Measurements from ENCODE around the gene IL17C.

The IL17C gene

GRCh38 chr16:88647178-88648070 is 9.1 kb downstream of the IL17C start:
- DNase-seq: no peak

GRCh38 chr16:88649195-88649923 is 11.0 kb downstream of the IL17C start:
- no peak for DNase-seq

- DNase-seq: peak; percentile 58
These were observed 11.8 kb downstream of the IL17C start for GRCh38 chr16:88649924-88650748.

GRCh38 chr16:88650749-88651275 is 12.4 kb downstream of the IL17C start, which contains the start of gene CYBA:
CYBA (minus strand) TSS chr16:88651053; CDS start chr16:88651013, 40 bp downstream.
- peak; percentile 92 for DNase-seq

GRCh38 chr16:88651276-88651988 is 13.1 kb downstream of the IL17C start:
- peak; percentile 91 for DNase-seq

DNA sequence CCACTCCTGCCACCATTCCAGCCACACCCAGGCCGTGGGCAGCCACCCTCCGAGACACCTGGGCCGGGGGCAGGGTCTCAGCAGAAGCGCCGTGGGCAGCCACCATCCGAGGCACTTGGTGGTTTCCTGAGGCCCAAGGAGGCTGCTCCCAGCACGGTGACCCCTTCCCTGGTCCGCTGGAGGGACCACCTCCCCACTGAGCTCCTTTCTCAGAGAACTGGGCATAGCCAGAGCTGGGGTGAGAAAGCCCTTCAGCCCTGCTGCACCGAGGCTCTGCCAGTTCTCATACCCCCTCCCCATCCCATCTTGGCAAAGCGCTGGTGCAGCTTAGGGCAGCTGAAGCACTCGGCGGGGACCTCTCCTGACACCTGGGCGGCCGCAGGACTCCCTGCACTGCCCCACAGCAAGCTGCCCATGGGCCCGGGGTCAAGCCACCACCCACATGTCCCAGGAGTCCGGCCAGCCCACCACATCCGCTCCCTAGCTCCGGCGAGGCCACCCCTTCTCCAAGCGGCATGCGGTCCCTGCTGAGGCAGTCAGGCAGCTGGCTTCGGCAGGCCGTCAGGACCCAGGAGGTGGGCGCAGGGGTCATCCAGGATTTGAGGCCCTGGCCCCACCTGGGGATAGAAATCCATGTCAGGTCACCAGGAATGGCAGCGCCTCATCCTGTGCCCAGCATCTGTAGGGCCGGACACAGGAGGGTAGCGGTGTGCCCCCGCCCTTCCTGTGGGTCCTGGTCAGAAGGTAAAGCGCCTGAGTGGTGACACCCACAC is 13.8 kb downstream of the IL17C start:
- DNase-seq: no peak

DNA sequence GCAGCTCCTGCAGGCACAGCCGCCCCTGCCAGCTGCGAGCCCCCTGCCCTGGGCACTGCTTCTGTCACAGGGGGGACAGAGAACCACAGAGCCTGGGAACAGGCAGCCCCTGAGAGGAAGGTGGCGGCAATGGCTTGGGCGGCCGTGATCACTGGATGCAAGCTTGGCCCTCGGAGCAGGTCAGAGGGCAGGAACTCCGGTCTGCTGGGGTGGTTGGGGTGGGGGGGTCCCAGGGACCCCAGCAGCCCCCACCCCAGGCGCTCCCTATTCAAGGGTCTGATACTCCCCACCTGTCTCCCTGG is 14.3 kb downstream of the IL17C start:
- no peak for DNase-seq

DNA sequence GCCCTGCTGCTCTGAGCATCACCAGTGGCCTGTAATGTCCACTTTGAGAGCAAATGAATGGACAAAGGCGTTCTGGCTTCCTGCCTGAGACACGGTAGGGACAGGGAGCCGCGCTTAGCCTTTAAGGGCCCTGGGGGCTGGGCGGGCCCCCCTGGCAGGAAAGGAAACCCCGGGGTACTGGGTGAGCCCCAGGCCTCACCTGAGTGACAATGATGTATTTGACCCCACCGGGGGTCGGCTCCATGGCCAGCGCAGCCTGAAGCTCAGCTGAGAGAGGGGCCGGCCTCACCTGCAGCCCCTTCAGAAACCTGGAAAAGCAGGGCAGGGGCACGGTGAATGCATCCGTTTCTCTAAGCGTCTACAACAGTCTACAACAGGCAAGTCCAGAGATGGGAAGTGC is 14.7 kb downstream of the IL17C start:
- no peak for DNase-seq

DNA sequence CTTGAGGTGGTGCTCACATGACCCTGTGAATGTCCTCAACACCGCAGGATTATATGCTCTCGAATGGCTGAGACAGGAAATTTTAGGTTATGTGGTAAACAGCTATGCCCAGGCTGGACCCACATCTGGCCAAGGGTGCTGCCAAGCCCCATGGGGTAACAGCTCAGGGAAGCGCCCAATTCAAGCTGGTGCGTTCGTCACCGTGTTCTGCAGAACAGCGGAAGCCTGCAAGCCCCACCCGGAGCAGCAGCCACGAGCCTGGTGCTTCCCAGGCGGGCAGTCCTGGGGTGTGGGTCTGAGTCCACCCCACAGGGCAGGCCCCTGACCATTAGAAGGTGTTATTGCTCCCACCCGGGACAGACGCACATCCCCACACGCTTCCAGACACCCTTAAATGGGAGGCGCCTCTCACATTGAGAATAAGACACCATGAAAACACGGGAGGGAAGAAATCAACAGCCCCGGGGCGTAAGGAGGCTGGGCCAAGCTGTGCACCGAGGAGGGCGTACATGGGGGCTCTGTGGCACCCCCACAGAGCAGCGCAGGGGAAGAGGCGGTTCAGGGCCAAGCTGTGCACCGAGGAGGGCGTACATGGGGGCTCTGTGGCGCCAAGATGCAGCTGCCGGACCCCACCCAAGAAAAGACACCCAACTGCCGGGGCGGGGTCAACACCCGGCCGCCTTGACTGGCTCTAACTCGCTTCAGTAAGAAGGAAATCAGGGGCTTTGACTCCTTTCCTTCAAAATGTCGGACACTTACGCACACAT is 15.4 kb downstream of the IL17C start:
- no peak for DNase-seq

DNA sequence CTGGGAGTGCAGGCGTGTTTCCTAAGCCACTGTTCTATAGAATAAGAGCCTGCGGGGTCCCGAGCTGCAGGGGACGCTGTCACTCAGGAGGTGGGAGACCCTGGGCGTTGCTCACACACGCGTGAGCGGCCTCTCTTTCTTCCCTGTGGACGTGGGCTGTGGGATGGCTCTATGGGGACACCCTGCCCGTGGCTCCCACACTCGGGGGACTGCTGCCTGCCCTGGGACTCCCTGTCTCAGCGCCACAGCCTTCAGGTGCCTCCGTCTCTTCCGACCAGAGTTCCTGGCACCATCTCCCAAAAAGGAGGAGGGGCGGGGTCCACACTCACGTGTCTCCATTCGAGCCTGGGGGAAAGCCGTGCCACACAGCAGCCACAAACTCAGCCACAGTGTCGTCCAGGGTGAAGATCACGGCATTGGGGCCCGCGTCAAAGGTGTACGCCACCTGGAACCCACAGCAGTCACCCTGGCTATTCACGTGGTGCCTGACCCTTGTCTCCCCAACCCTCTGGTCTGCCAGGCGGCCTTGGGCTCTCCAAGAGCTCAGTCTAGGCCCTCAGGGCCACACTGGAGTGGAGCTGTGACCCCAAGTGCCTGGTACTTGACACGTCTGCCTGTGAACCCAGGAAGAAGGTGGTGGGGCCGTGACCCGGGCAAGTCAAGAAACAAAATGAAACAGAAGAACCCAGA is 16.1 kb downstream of the IL17C start:
- no peak for DNase-seq

DNA sequence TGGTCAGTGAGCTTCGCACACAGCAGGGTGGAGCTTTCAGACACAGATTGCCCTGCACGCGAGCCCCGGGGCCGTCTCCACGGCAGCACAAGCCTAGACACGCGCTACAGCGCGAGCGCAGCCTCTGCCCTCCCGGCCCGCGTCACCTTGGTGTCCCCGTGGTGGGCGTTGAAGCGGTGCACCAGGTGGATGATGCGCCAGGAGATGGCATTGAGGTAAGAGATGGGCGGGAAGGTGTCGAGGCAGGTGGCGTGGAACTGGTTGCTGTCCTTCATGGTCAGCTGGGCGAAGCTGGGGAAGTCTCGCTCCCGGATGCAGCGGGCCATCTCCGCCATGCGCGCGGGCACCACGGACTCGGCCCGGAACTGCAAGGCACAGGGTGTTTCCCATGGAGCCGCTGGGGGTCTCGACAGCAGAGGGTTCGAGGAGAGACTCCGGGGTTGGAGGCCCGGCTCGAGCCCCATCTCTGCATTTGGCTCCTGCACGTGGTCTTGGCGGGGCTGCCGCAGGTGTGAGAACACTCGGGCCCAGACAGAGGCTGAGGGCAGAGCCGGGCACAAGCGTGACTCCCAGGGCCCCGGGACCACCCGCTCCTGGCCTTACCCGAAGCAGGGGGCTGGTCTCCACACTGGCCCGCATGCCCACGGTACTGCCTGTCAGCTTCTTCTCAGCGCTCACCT is 16.8 kb downstream of the IL17C start:
- no peak for DNase-seq

DNA sequence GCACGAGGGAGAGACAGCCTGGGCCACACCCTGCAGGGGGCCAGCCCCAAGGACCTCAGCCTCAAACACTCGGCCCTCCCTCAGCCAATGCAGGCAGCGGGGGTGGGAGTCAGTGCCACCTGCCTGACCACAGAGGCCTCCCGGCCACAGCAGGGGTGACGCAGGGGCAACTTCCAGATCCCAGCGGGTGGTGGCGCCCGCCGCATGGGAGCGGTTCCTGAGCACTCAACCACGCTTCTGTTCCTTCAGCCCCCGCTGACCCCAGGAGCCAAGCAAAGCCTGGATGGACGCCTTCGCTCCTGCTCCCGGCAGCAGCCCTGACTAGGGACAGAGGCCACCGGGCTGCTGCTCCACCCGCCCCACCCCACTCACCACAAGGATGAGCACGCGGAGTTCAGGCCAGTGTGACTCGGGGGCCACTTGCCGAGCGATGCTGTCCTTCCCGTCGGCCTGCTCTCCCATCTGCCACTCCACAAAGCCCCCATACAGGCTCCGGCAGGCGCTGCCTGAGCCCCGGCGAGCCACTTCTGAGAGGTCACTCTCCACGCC is 17.4 kb downstream of the IL17C start:
- no peak for DNase-seq

DNA sequence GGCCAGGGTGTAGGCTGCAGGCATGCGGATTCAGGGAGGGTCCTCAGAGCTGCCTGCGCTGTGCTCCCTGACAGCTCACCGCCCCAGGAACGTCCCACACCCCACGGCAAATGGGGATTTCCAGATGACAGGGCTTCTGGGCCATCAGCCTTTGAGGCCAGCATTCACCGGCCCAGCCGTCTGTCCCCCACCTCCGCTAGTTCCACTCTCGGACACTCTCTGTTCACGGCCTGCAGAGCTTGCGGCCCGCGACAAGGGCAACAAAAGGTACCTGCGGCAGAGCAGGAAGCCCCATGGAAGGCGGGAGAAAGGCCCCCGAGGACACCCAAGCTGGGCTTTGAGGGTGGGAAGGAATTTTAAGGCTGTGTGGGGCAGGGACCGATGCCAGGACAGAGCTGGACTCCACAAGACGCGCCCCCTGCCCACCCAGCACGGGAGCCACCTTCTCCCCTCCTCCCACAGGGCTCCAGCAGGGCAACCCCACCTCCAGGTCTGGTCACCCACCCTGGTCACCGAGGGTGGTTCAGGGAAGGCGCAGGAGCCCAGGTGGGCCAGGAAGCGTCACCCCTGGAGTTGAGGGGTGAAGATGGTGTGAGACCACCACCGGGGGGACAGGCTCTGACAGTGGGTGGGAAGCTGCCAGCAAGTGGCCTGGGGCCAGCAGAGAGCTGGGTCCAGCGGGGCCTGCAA is 18.1 kb downstream of the IL17C start:
- no peak for DNase-seq

GRCh38 chr16:88657371-88657770 is 19.0 kb downstream of the IL17C start:
- no peak for DNase-seq

DNA sequence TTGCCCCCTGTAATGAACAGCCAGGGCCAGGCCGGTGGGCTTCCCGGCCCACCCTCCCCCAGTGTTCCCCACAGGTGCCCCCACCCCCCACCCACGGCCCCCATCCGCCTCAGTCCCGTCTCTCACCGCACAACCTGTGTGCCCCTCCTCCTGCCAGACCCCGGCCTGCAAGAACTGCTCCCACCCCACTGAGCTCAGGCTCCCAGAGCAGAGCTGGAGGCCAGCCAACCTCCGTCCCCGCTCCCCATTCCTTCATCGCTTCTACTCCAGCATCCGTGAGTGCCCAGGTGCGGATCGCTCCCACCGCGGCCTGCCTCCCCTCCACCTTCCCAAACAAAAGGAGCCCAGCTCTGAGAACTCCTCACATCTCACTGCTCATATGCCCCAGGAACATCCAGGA is 20.3 kb downstream of the IL17C start:
- DNase-seq: no peak

DNA sequence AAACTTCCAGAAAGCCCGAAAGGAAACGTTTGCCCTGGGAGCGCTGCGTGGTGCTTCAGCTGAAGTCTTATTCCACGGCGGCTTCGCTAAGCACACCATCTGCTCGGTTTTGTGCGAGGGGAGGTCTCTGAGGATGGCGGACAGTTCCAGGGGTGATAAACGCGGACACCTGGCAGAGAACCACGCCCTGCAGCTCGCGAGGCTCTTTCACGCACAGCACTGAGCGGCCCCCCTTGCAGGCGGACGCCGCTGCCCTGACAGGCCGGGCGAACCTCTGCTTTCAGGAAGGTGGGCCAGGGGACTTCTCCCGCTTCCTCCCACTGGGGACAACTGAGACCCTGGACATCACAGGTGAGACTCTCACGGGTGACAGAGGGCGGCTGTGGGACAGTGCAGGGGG is 20.8 kb downstream of the IL17C start:
- no peak for DNase-seq

- DNase-seq: no peak
These were observed 23.1 kb downstream of the IL17C start for GRCh38 chr16:88661468-88661867.

GRCh38 chr16:88662222-88662842 is 24.0 kb downstream of the IL17C start:
- DNase-seq: peak; percentile 34
